Keratinocyte (primary cell): ENCODE data around the gene S100A14. TPM values are rescaled to one million over a fixed set of nuclear protein-coding genes. Genes with fewer than 3 reads are reported as not detected.
A peak's percentile ranks its signal among the peaks of the same experiment; 100 is the strongest.

Experiments used
- DNase-seq: peaks from one replicate; pipeline ENCODE4 v3.0.0-alpha.2; 2011; ENCODE audit warnings: low read depth, missing footprints, low spot score
- FAIRE-seq: peaks from 2 replicates; lab custom pipeline; 2011; peaks lifted over from hg19 to GRCh38; lab: Jason Lieb, UNC
- H2AFZ ChIP-seq: 2 replicates; pipeline ENCODE4 v1.6.0; 2012; ENCODE audit warnings: low read length, control low read depth, inconsistent platforms; ENCODE audit not compliant: control insufficient read depth
- H3K27ac ChIP-seq: 2 replicates; pipeline ENCODE4 v1.5.1; 2011; ENCODE audit warnings: low read length; ENCODE audit not compliant: control insufficient read depth, insufficient read depth
- H3K27me3 ChIP-seq: 3 replicates; pipeline ENCODE4 v1.6.0; 2011; ENCODE audit warnings: low read length; ENCODE audit not compliant: control insufficient read depth, insufficient read depth; ENCODE audit errors: extremely low read depth
- H3K36me3 ChIP-seq, 2 experiments: 2 replicates in 1 of 2; 3 replicates in 1 of 2; pipeline ENCODE4 v1.5.1; 2011; ENCODE audit warnings: low read length in 2 of 2, mild to moderate bottlenecking in 1 of 2; ENCODE audit not compliant: control insufficient read depth in 2 of 2, insufficient read depth in 2 of 2; ENCODE audit errors: extremely low read depth in 1 of 2
- H3K4me1 ChIP-seq: 3 replicates; pipeline ENCODE4 v1.5.1; 2011; ENCODE audit warnings: low read length; ENCODE audit not compliant: control insufficient read depth, insufficient read depth; ENCODE audit errors: extremely low read depth
- H3K4me2 ChIP-seq: 3 replicates; pipeline ENCODE4 v1.6.0; 2011; ENCODE audit warnings: low read depth, low read length; ENCODE audit not compliant: control insufficient read depth, insufficient read depth; ENCODE audit errors: extremely low read depth
- H3K4me3 ChIP-seq, 3 experiments: fragments of 200-600 bp in 1 of 3; sonication (generic) in 1 of 3; 2 replicates in 2 of 3; 3 replicates in 1 of 3; pipeline ENCODE4 v1.5.1; 2011 to 2016; ENCODE audit warnings: low read length in 3 of 3, mild to moderate bottlenecking in 3 of 3, control low read depth in 2 of 3, inconsistent platforms in 1 of 3, low read depth in 1 of 3, mixed read lengths in 1 of 3, mixed run types in 1 of 3, moderate library complexity in 1 of 3; ENCODE audit not compliant: control insufficient read depth in 2 of 3, insufficient read depth in 2 of 3; ENCODE audit errors: extremely low read depth in 1 of 3
- H3K79me2 ChIP-seq: 2 replicates; pipeline ENCODE4 v1.6.0; 2012; ENCODE audit warnings: low read length; ENCODE audit not compliant: control insufficient read depth, insufficient read depth
- H3K9ac ChIP-seq: 3 replicates; pipeline ENCODE4 v1.6.0; 2011; ENCODE audit warnings: low read length; ENCODE audit not compliant: control insufficient read depth, insufficient read depth; ENCODE audit errors: extremely low read depth
- H3K9me1 ChIP-seq: 3 replicates; pipeline ENCODE4 v1.6.0; 2011; ENCODE audit warnings: low read length; ENCODE audit not compliant: control insufficient read depth, insufficient read depth; ENCODE audit errors: extremely low read depth
- H3K9me3 ChIP-seq: 2 replicates; pipeline ENCODE4 v1.5.1; 2012; ENCODE audit warnings: low read depth, low read length; ENCODE audit not compliant: control insufficient read depth
- H4K20me1 ChIP-seq: 3 replicates; pipeline ENCODE4 v1.6.0; 2011; ENCODE audit warnings: low read length; ENCODE audit not compliant: control insufficient read depth, insufficient read depth; ENCODE audit errors: extremely low read depth
- CTCF ChIP-seq, 3 experiments: IDR thresholded peaks in 1 of 3; conservative IDR thresholded peaks in 1 of 3; optimal IDR thresholded peaks in 1 of 3; 2 replicates in 2 of 3; 3 replicates in 1 of 3; pipeline versions ENCODE3 to v1.5.1; 2011; ENCODE audit warnings: low read length in 3 of 3, mild to moderate bottlenecking in 3 of 3, moderate library complexity in 2 of 3, control low read depth in 1 of 3, inconsistent platforms in 1 of 3; ENCODE audit not compliant: insufficient read depth in 2 of 3; ENCODE audit errors: extremely low read depth in 1 of 3
- EZH2 ChIP-seq: IDR thresholded peaks from one replicate; pipeline ENCODE4 v1.6.1; 2012; ENCODE audit warnings: inconsistent platforms, mild to moderate bottlenecking, low read length, moderate library complexity
- dilution Hi-C: fragments of 300-500 bp; cut with MboI; formaldehyde crosslinking; loops from one replicate; pipeline ENCODE4 v1.7.0; 2020; ENCODE audit warnings: low sequenced_read_pairs; ENCODE audit not compliant: extremely low pct_ligation_motif_present
- polyA plus RNA-seq, 5 experiments: library from polyadenylated mRNA; depleted of rRNA in 3 of 5; stranded (reverse) in 3 of 5; stranded (forward) in 1 of 5; unstranded in 1 of 5; fragments of >200 nt; gene quantifications; 1 replicate in 1 of 5; 2 replicates in 3 of 5; 3 replicates in 1 of 5; pipeline versions ENCODE4 v1.2.1 to v1.2.3, GENCODE V29; 2011 to 2012; ENCODE audit warnings: missing spikeins in 2 of 5, low read depth in 1 of 5, low replicate concordance in 1 of 5

Gene S100A14
- polyA plus RNA-seq, 1 donor (not counting 4 experiments of a cell fraction or from before 2014, with no cell fraction given): 1,394 TPM

GRCh38 chr1:153614189-153614900 is 1.8 kb downstream of the S100A14 start:
- DNase-seq (no peak), FAIRE-seq (no peak)
- no peaks in the 10 kb centered on the region for H3K9me1 ChIP-seq
- H2AFZ ChIP-seq: no peak overlapping the region
- peak overlapping the region; percentile 90 to 100 (median 98) for H3K4me3 ChIP-seq
- peak overlapping the region; percentile 86 for H3K4me2 ChIP-seq
- dilution Hi-C loops: no loop called here
- TF ChIP-seq CTCF (optimal IDR thresholded peaks at IDR 0.05 in 1 of 3, IDR thresholded peaks at IDR 0.05 in 1 of 3, conservative IDR thresholded peaks at IDR 0.05 in 1 of 3; ENCODE audit: extremely low read depth in 1 of 3, insufficient read depth in 2 of 3, low read length in 3 of 3) (peak in 1 of 3 experiments; percentile 28), EZH2 (no peak)
- H3K79me2 ChIP-seq: peaks cover 61% of the 10 kb centered on the region
- H3K36me3 ChIP-seq: peaks cover 8 to 36% of the 10 kb centered on the region in 2 experiments
- peak overlapping the region; percentile 99 for H3K9ac ChIP-seq
- H3K27me3 ChIP-seq: no peaks in the 10 kb centered on the region
- H3K9me3 ChIP-seq: no peaks in the 10 kb centered on the region
- H4K20me1 ChIP-seq: no peaks in the 10 kb centered on the region
- H3K27ac ChIP-seq: peak overlapping the region; percentile 99
- peaks cover 42% of the 10 kb centered on the region for H3K4me1 ChIP-seq

GRCh38 chr1:153613406-153613805 is 2.7 kb downstream of the S100A14 start:
- Histone ChIP-seq H3K9ac (peak overlapping the region; percentile 99), H3K36me3 (peaks cover 7 to 40% of the 10 kb centered on the region in 2 experiments), H4K20me1 (peaks cover 3% of the 10 kb centered on the region), H3K9me3 (no peaks in the 10 kb centered on the region), H3K4me3 (peak overlapping the region; percentile 86 to 98 (median 90)), H3K79me2 (peaks cover 64% of the 10 kb centered on the region), H3K4me1 (peaks cover 50% of the 10 kb centered on the region), H3K27me3 (no peaks in the 10 kb centered on the region), H2AFZ (no peak overlapping the region), H3K9me1 (no peaks in the 10 kb centered on the region), H3K4me2 (peak overlapping the region; percentile 98), H3K27ac (peak overlapping the region; percentile 98)
- peak; percentile 13 for FAIRE-seq
- no peak for TF ChIP-seq CTCF (optimal IDR thresholded peaks at IDR 0.05 in 1 of 3, IDR thresholded peaks at IDR 0.05 in 1 of 3, conservative IDR thresholded peaks at IDR 0.05 in 1 of 3; ENCODE audit: extremely low read depth in 1 of 3, insufficient read depth in 2 of 3, low read length in 3 of 3)
- TF ChIP-seq EZH2: no peak
- DNase-seq: no peak
- dilution Hi-C loops: no loop called here
